Muscle of leg (tissue), 11 donors: Measurements from ENCODE around the gene DUSP16. TPM values are rescaled to one million over a fixed set of nuclear protein-coding genes. Genes with fewer than 3 reads are reported as not detected.

Experiments
- DNase-seq: peaks from one replicate; pipeline ENCODE4 v3.0.0; 2013
- H3K27ac ChIP-seq: one replicate; pipeline ENCODE4 v1.5.1; 2013; ENCODE audit warnings: mild to moderate bottlenecking, low read length, control low read depth
- H3K27me3 ChIP-seq: one replicate; pipeline ENCODE4 v1.6.1; 2013; ENCODE audit warnings: low read length; ENCODE audit not compliant: control insufficient read depth, insufficient read depth
- H3K36me3 ChIP-seq: one replicate; pipeline ENCODE4 v1.6.1; 2013; ENCODE audit warnings: low read length; ENCODE audit not compliant: control insufficient read depth, insufficient read depth
- H3K4me1 ChIP-seq: one replicate; pipeline ENCODE4 v1.6.1; 2013; ENCODE audit warnings: low read length; ENCODE audit not compliant: control insufficient read depth, insufficient read depth
- H3K4me3 ChIP-seq: one replicate; pipeline ENCODE4 v1.5.1; 2013; ENCODE audit warnings: low read length, control low read depth
- H3K9me3 ChIP-seq: replicated peaks from 2 replicates; pipeline ENCODE4 v1.6.1; 2013; ENCODE audit warnings: low read depth, low read length; ENCODE audit not compliant: control insufficient read depth
- WGBS: methylation state at CpG from one replicate; pipeline ENCODE4 v1.1.5; 2013; ENCODE audit warnings: missing lambda C conversion rate; ENCODE audit not compliant: insufficient coverage; 5-methylcytosine and 5-hydroxymethylcytosine counted together
- polyA plus RNA-seq, 8 donors: library from polyadenylated mRNA; unstranded; fragments of 120-200 nt; gene quantifications; one replicate each; pipeline versions ENCODE4 v1.2.1 to v1.2.3, GENCODE V29; 2013; ENCODE audit warnings: inconsistent platforms in 1 of 8, low replicate concordance in 1 of 8; ENCODE audit not compliant: insufficient read length in 8 of 8, insufficient read depth in 1 of 8
- total RNA-seq: library from RNA; stranded (reverse); fragments of 120-200 nt; gene quantifications from one replicate; pipeline ENCODE4 v1.2.4, GENCODE V29; 2013

Gene DUSP16
- total and polyA plus RNA-seq, 9 donors = 18.2 to 34.1 (median 25.9) TPM

GRCh38 chr12:12499909-12500604 is 62.6 kb downstream of the DUSP16 start:
- no peak for DNase-seq
- Histone ChIP-seq H3K4me3 (no peak overlapping the region), H3K4me1 (peaks cover under 1% of the 10 kb centered on the region), H3K9me3 (no peaks in the 10 kb centered on the region), H3K27me3 (no peaks in the 10 kb centered on the region), H3K36me3 (peaks cover 14% of the 10 kb centered on the region), H3K27ac (no peak overlapping the region)
- 89% methylated on average over 4 of the region's 5 CpGs for WGBS

GRCh38 chr12:12498210-12498609 is 64.5 kb downstream of the DUSP16 start:
- no peaks in the 10 kb centered on the region for H3K4me1 ChIP-seq
- no peak for DNase-seq
- 67% methylated on average over 1 of the region's 4 CpGs for WGBS
- H3K4me3 ChIP-seq = no peak overlapping the region
- H3K36me3 ChIP-seq = peaks cover 18% of the 10 kb centered on the region
- no peaks in the 10 kb centered on the region for H3K27me3 ChIP-seq
- H3K27ac ChIP-seq = no peak overlapping the region
- no peaks in the 10 kb centered on the region for H3K9me3 ChIP-seq

GRCh38 chr12:12495536-12495935 is 67.1 kb downstream of the DUSP16 start:
- Histone ChIP-seq H3K27me3 (no peaks in the 10 kb centered on the region), H3K4me1 (no peaks in the 10 kb centered on the region), H3K9me3 (no peaks in the 10 kb centered on the region), H3K36me3 (peaks cover 16% of the 10 kb centered on the region), H3K27ac (no peak overlapping the region), H3K4me3 (no peak overlapping the region)
- no peak for DNase-seq
- WGBS = 83% methylated on average over 1 of the region's 1 CpG

- H3K36me3 ChIP-seq = peaks cover 11% of the 10 kb centered on the region
- H3K9me3 ChIP-seq = no peaks in the 10 kb centered on the region
- H3K4me3 ChIP-seq = no peak overlapping the region
- H3K4me1 ChIP-seq = no peaks in the 10 kb centered on the region
- no peak for DNase-seq
- H3K27ac ChIP-seq = no peak overlapping the region
- WGBS = 88% methylated on average over 5 of the region's 5 CpGs
- no peaks in the 10 kb centered on the region for H3K27me3 ChIP-seq
Measured at GRCh38 chr12:12492547-12492946, 70.1 kb downstream of the DUSP16 start.

- no peaks in the 10 kb centered on the region for H3K27me3 ChIP-seq
- H3K36me3 ChIP-seq = peaks cover 15% of the 10 kb centered on the region
- H3K4me1 ChIP-seq = no peaks in the 10 kb centered on the region
- H3K4me3 ChIP-seq = no peak overlapping the region
- H3K9me3 ChIP-seq = no peaks in the 10 kb centered on the region
- DNase-seq = no peak
- H3K27ac ChIP-seq = no peak overlapping the region
Measured at GRCh38 chr12:12491606-12492005, 71.1 kb downstream of the DUSP16 start.

GRCh38 chr12:12488823-12489550 is 73.7 kb downstream of the DUSP16 start:
- Histone ChIP-seq H3K9me3 (no peaks in the 10 kb centered on the region), H3K4me3 (no peak overlapping the region), H3K27me3 (no peaks in the 10 kb centered on the region), H3K36me3 (peaks cover 19% of the 10 kb centered on the region), H3K27ac (no peak overlapping the region), H3K4me1 (no peaks in the 10 kb centered on the region)
- WGBS = no CpG with 5 or more reads among the region's 8 CpGs
- no peak for DNase-seq

- WGBS = 98% methylated on average over 3 of the region's 4 CpGs
Measured at GRCh38 chr12:12488296-12488695, 74.4 kb downstream of the DUSP16 start.

GRCh38 chr12:12487490-12487889 is 75.2 kb downstream of the DUSP16 start:
- Histone ChIP-seq H3K27me3 (no peaks in the 10 kb centered on the region), H3K27ac (no peak overlapping the region), H3K4me1 (no peaks in the 10 kb centered on the region), H3K4me3 (no peak overlapping the region), H3K9me3 (no peaks in the 10 kb centered on the region), H3K36me3 (peaks cover 23% of the 10 kb centered on the region)
- 88% methylated on average over 6 of the region's 6 CpGs for WGBS
- DNase-seq = no peak

More at GRCh38 chr12:12488296-12488695, 74.4 kb downstream of the DUSP16 start:
- H3K27me3 ChIP-seq = no peaks in the 10 kb centered on the region
- H3K36me3 ChIP-seq = peaks cover 19% of the 10 kb centered on the region
- H3K4me3 ChIP-seq = no peak overlapping the region
- no peaks in the 10 kb centered on the region for H3K9me3 ChIP-seq
- no peaks in the 10 kb centered on the region for H3K4me1 ChIP-seq
- DNase-seq = no peak
- H3K27ac ChIP-seq = no peak overlapping the region

GRCh38 chr12:12486661-12487240 is 75.9 kb downstream of the DUSP16 start:
- WGBS = 90% methylated on average over 2 of the region's 6 CpGs
- Histone ChIP-seq H3K4me3 (no peak overlapping the region), H3K9me3 (no peaks in the 10 kb centered on the region), H3K27me3 (no peaks in the 10 kb centered on the region), H3K27ac (no peak overlapping the region), H3K4me1 (no peaks in the 10 kb centered on the region), H3K36me3 (peaks cover 25% of the 10 kb centered on the region)
- DNase-seq = no peak

GRCh38 chr12:12483438-12483837 is 79.2 kb downstream of the DUSP16 start:
- no peaks in the 10 kb centered on the region for H3K27me3 ChIP-seq
- H3K9me3 ChIP-seq = no peaks in the 10 kb centered on the region
- no peak overlapping the region for H3K27ac ChIP-seq
- no peak for DNase-seq
- H3K36me3 ChIP-seq = peaks cover 35% of the 10 kb centered on the region
- no peak overlapping the region for H3K4me3 ChIP-seq
- no peaks in the 10 kb centered on the region for H3K4me1 ChIP-seq
- no CpG with 5 or more reads among the region's 3 CpGs for WGBS
